ENCODE measurements around the gene MRPL50. TPM values are rescaled to one million over a fixed set of nuclear protein-coding genes. Genes with fewer than 3 reads are reported as not detected.
A peak's percentile ranks its signal among the peaks of the same experiment; 100 is the strongest.

The MRPL50 gene
- 10 to 100 TPM in 1 of 2 donors, 1 to 10 TPM in 1; 9.5 to 14.1 TPM for total RNA-seq

- H3K27ac Mint-ChIP-seq = peak within 1 kb of the TSS; percentile 93 to 99
- H3K36me3 Mint-ChIP-seq = peaks cover 66 to 77% of the 10 kb centered on the region in 2 donors
- ATAC-seq (peak; percentile 95), DNase-seq (ENCODE audit: low spot score in 2 of 2) (peak; percentile 87 to 96)
- peaks cover 10 to 36% of the 10 kb centered on the region in 2 donors for H3K9me3 Mint-ChIP-seq
These were observed at the start of gene MRPL50, which contains the start of gene ZNF189 for GRCh38 chr9:101398068-101398929. Gene MRPL50, minus strand, starts transcription at chr9:101398618. Its CDS starts 26 bp downstream, at chr9:101398592. Gene ZNF189, plus strand, starts transcription at chr9:101398851. Its CDS starts 306 bp downstream, at chr9:101399157.

GRCh38 chr9:101446732-101447131 is 48.3 kb upstream of the MRPL50 start:
- Mint-ChIP-seq H3K27ac (no peak overlapping the region), H3K36me3 (peaks cover 0 to 2% of the 10 kb centered on the region in 2 donors), H3K9me3 (peaks cover 0 to 2% of the 10 kb centered on the region in 2 donors)
- DNase-seq (ENCODE audit: low spot score in 2 of 2) = no peak
- no peak for ATAC-seq

GRCh38 chr9:101445353-101446029 is 47.1 kb upstream of the MRPL50 start:
- no peak for ATAC-seq
- Mint-ChIP-seq H3K27ac (no peak overlapping the region), H3K36me3 (no peaks in the 10 kb centered on the region), H3K9me3 (no peaks in the 10 kb centered on the region)
- DNase-seq (ENCODE audit: low spot score in 2 of 2) = no peak

DNA sequence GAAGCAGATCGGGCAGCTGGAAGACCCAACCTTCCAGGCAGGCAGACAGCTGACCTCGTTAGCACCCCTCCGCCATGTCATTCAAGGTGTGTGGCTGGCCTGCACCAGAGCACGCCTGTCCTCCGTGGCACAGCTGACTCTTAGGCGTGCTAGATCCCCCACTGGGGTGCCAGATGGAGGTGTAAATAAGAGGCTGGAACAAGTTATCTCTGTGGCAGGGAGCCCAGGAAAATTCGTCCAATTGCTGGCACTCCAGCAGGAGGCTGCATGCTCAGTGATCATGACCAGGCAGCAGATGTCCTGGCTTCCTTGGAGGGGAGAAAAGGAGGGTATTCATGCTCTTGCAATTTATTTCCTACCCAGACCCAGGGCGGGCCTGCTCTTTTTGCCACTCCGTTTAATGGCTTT is 45.0 kb upstream of the MRPL50 start:
- no peak for ATAC-seq
- no peaks in the 10 kb centered on the region for H3K9me3 Mint-ChIP-seq
- H3K36me3 Mint-ChIP-seq = no peaks in the 10 kb centered on the region
- H3K27ac Mint-ChIP-seq = no peak overlapping the region
- DNase-seq (ENCODE audit: low spot score in 2 of 2) = no peak

GRCh38 chr9:101442736-101443135 is 44.3 kb upstream of the MRPL50 start:
- Mint-ChIP-seq H3K9me3 (no peaks in the 10 kb centered on the region), H3K36me3 (no peaks in the 10 kb centered on the region), H3K27ac (no peak overlapping the region)
- DNase-seq (ENCODE audit: low spot score in 2 of 2) (no peak), ATAC-seq (no peak)

- no peaks in the 10 kb centered on the region for H3K9me3 Mint-ChIP-seq
- no peak for ATAC-seq
- DNase-seq (ENCODE audit: low spot score in 2 of 2) = no peak
- no peak overlapping the region for H3K27ac Mint-ChIP-seq
- H3K36me3 Mint-ChIP-seq = no peaks in the 10 kb centered on the region
These were observed 43.9 kb upstream of the MRPL50 start for GRCh38 chr9:101442318-101442717.

DNA sequence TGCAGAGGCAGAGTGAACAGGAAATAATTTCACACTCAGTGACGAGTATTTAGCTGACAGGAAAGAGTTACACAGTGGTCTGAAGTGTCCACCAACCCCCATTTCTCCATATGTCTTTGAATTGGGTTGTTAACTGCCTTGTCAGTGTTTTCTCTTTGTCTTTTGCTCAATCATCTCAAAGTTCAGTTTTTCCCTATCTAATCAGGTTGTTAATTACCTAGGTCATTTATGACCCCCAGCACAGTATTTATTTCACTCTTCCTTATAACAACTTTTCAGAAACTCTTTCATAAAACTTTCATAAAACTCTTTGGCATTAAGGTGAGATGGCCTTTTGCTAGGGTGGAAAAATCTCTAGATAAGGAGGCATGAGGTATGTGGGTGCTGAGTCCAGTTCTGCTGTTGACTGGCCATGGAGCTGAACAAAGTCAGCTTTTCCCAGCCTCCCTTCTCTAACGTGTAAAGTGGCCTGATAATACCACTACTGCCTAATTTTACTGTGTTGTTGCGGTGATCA is 42.4 kb upstream of the MRPL50 start:
- Mint-ChIP-seq H3K36me3 (no peaks in the 10 kb centered on the region), H3K27ac (no peak overlapping the region), H3K9me3 (no peaks in the 10 kb centered on the region)
- DNase-seq (ENCODE audit: low spot score in 2 of 2) (no peak), ATAC-seq (no peak)

GRCh38 chr9:101438523-101438922 is 40.1 kb upstream of the MRPL50 start:
- DNase-seq (ENCODE audit: low spot score in 2 of 2) (no peak), ATAC-seq (no peak)
- Mint-ChIP-seq H3K27ac (no peak overlapping the region), H3K36me3 (no peaks in the 10 kb centered on the region), H3K9me3 (no peaks in the 10 kb centered on the region)

DNA sequence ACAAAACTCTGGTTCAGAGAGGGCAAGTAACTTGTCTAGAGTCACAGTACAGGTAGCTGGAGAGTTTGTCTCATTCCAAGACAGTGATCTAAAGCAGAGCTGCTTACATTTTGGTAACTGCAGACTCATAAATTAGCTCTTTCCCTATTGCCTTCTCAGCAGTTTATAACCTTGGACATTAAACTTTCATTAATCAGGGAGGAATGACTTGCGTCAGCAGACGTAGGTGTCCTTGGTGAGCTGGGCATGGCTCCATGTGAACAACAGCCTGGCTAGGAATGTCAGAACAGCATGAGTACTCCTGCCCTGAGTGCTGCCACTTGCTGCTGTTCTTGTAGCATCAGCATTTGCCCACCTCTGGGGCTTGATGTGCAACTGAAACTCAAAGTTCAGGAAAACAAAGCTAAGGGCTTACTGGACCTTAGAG is 39.4 kb upstream of the MRPL50 start:
- DNase-seq (ENCODE audit: low spot score in 2 of 2) = no peak
- H3K27ac Mint-ChIP-seq = no peak overlapping the region
- no peak for ATAC-seq
- H3K9me3 Mint-ChIP-seq = no peaks in the 10 kb centered on the region
- no peaks in the 10 kb centered on the region for H3K36me3 Mint-ChIP-seq

GRCh38 chr9:101435601-101436079 is 37.2 kb upstream of the MRPL50 start, which contains the start of gene ALDOB:
Gene ALDOB, minus strand, starts transcription at chr9:101435774. Its CDS starts 4,887 bp downstream, at chr9:101430887.
- DNase-seq (ENCODE audit: low spot score in 2 of 2) (no peak), ATAC-seq (no peak)
- Mint-ChIP-seq H3K9me3 (no peaks in the 10 kb centered on the region), H3K27ac (no peak within 1 kb of the TSS), H3K36me3 (no peaks in the 10 kb centered on the region)

DNA sequence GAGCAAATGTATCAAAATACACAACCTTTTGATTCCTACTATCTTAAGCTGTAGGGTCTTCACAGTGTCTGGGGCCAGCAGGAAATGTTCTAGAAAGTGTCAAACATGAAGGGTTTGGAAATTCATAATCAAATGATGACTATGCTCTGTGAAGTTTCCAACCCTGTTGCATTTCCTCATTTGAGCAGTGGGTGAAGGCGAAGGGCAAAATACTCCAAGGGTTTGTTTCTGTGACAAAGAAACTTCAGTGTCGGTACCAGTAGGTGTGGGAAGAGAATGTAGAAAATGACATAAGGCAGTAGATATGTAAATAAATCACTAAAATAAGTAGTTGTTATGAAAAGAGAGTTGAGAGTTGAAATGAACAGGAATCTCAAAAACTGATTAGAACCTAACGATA is 36.6 kb upstream of the MRPL50 start:
- Mint-ChIP-seq H3K27ac (no peak overlapping the region), H3K36me3 (peaks cover 0 to 4% of the 10 kb centered on the region in 2 donors), H3K9me3 (no peaks in the 10 kb centered on the region)
- ATAC-seq (no peak), DNase-seq (ENCODE audit: low spot score in 2 of 2) (no peak)

GRCh38 chr9:101433229-101433628 is 34.8 kb upstream of the MRPL50 start:
- peaks cover 0 to 4% of the 10 kb centered on the region in 2 donors for H3K36me3 Mint-ChIP-seq
- DNase-seq (ENCODE audit: low spot score in 2 of 2) (no peak), ATAC-seq (no peak)
- no peak overlapping the region for H3K27ac Mint-ChIP-seq
- no peaks in the 10 kb centered on the region for H3K9me3 Mint-ChIP-seq

DNA sequence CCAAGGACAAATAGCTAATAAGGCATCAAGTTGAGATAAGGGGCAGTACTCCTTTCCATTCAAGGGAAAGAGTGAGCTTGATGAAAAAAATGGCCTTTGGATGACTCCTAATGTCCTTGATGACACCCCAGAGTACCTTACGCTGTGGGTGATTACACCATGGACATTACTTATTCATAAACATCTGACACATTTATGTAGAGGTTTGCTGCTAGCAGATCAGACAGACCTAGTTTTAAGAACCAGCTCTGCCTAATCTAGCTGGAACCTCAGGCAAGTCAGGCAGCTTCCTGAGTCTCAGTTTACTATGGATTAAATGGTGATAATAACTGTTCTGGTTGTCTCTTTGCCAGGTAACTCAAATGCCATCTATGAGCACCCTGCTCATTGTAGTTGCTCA is 34.3 kb upstream of the MRPL50 start:
- ATAC-seq (no peak), DNase-seq (ENCODE audit: low spot score in 2 of 2) (no peak)
- no peaks in the 10 kb centered on the region for H3K9me3 Mint-ChIP-seq
- no peak overlapping the region for H3K27ac Mint-ChIP-seq
- peaks cover 0 to 4% of the 10 kb centered on the region in 2 donors for H3K36me3 Mint-ChIP-seq

DNA sequence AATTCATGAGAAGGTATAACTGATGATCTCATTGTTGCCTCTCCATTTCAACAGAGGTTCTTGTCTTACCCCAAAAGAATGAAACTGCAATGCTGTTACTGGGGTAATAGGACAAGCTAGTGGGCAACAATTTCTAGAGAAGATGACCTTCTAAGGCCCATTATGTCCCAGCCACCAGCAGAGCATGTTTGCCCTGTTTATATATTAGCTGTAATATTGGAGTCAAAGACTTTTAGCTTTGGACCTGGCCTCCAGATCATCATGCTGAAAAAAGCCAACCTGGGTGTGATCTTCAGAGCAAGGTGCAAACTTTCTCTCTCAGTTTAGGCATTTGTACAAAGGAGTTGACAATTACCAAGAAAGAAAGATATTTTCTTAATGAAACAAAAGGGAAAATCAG is 33.8 kb upstream of the MRPL50 start:
- H3K27ac Mint-ChIP-seq = no peak overlapping the region
- H3K36me3 Mint-ChIP-seq = peaks cover 0 to 4% of the 10 kb centered on the region in 2 donors
- ATAC-seq (no peak), DNase-seq (ENCODE audit: low spot score in 2 of 2) (no peak)
- H3K9me3 Mint-ChIP-seq = no peaks in the 10 kb centered on the region

DNA sequence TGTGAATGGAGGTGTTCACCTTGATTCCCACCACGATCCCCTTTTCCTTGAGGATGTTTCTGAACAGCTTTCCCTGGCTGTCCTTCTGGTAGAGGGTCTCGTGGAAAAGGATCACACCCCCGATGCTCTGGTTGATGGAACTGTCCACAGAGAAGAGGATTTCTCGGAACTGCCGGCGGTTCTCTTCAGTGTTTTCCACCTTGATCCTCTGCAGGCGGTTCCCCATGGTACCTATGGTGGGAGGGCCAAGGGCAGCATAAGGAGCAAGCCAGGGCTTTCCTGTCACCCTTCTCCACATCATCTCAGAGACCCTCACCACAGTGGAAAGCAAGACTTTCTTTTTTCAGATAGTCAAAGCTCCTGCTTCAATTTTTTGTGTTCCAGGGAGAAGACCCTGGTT is 31.3 kb upstream of the MRPL50 start:
- H3K36me3 Mint-ChIP-seq = peaks cover under 1 to 5% of the 10 kb centered on the region in 2 donors
- no peak for ATAC-seq
- no peak overlapping the region for H3K27ac Mint-ChIP-seq
- H3K9me3 Mint-ChIP-seq = peaks cover 0 to 4% of the 10 kb centered on the region in 2 donors
- no peak for DNase-seq (ENCODE audit: low spot score in 2 of 2)

- H3K36me3 Mint-ChIP-seq = peaks cover 6 to 10% of the 10 kb centered on the region in 2 donors
- DNase-seq (ENCODE audit: low spot score in 2 of 2) (no peak), ATAC-seq (no peak)
- H3K9me3 Mint-ChIP-seq = peaks cover 4 to 9% of the 10 kb centered on the region in 2 donors
- H3K27ac Mint-ChIP-seq = no peak overlapping the region
These were observed 30.5 kb upstream of the MRPL50 start for GRCh38 chr9:101428909-101429308.
